MM.1S (cell line): ENCODE results near the gene TTC14.
"Not testable (repeated sequence)": the region's sequence is repeated elsewhere in the genome, so short reads cannot be mapped to it uniquely, and the experiment has no call there.

Experiments
- DNase-seq: peaks from one replicate; pipeline ENCODE4 v3.0.0-alpha.2; 2015
- H2AFZ ChIP-seq: fragments of 300-600 bp; sonication (generic); 2 replicates; pipeline ENCODE4 v1.6.0; 2016; ENCODE audit warnings: antibody characterized with exemption, low read length
- H3F3A ChIP-seq: fragments of 300-600 bp; sonication (generic); 2 replicates; pipeline ENCODE4 v1.6.1; 2016; ENCODE audit warnings: mild to moderate bottlenecking, antibody characterized with exemption, low read length, moderate library complexity, mixed read lengths; ENCODE audit not compliant: insufficient read depth
- H3K27ac ChIP-seq: fragments of 300-600 bp; sonication (generic); 2 replicates; pipeline ENCODE4 v1.5.1; 2016; ENCODE audit warnings: mild to moderate bottlenecking, low read length
- H3K27me3 ChIP-seq: fragments of 300-600 bp; sonication (generic); replicated peaks from 2 replicates; pipeline ENCODE4 v1.6.0; 2016; ENCODE audit warnings: low read length; ENCODE audit not compliant: insufficient read depth
- H3K36me3 ChIP-seq: fragments of 300-600 bp; sonication (generic); replicated peaks from 2 replicates; pipeline ENCODE4 v1.6.1; 2016; ENCODE audit warnings: mild to moderate bottlenecking, low read length, mixed read lengths; ENCODE audit not compliant: insufficient read depth
- H3K4me1 ChIP-seq: fragments of 300-600 bp; sonication (generic); 2 replicates; pipeline ENCODE4 v1.6.1; 2016; ENCODE audit warnings: low read length, mixed read lengths
- H3K4me2 ChIP-seq: fragments of 300-600 bp; sonication (generic); 2 replicates; pipeline ENCODE4 v1.6.0; 2016; ENCODE audit warnings: low read depth, low read length
- H3K4me3 ChIP-seq: fragments of 300-600 bp; sonication (generic); 2 replicates; pipeline ENCODE4 v1.5.1; 2016; ENCODE audit warnings: low read length, mixed read lengths
- H3K79me2 ChIP-seq: fragments of 300-600 bp; sonication (generic); 2 replicates; pipeline ENCODE4 v1.6.1; 2016; ENCODE audit warnings: mixed run types, low read length, mixed read lengths
- H3K9ac ChIP-seq: fragments of 300-600 bp; sonication (generic); 2 replicates; pipeline ENCODE4 v1.6.1; 2016; ENCODE audit warnings: low read length, mixed read lengths
- H3K9me2 ChIP-seq: fragments of 300-600 bp; sonication (generic); replicated peaks from 2 replicates; pipeline ENCODE4 v1.6.1; 2016; ENCODE audit warnings: mild to moderate bottlenecking, low read length, mixed read lengths; ENCODE audit not compliant: insufficient read depth
- H3K9me3 ChIP-seq: fragments of 300-600 bp; sonication (generic); replicated peaks from 2 replicates; pipeline ENCODE4 v1.6.1; 2016; ENCODE audit warnings: mild to moderate bottlenecking, low read length, mixed read lengths; ENCODE audit not compliant: insufficient read depth
- H4K20me1 ChIP-seq: fragments of 300-600 bp; sonication (generic); 2 replicates; pipeline ENCODE4 v1.6.1; 2016; ENCODE audit warnings: mild to moderate bottlenecking, low read length, moderate library complexity, mixed read lengths; ENCODE audit not compliant: insufficient read depth
- EZH2 ChIP-seq: fragments of 300-600 bp; sonication (generic); optimal IDR thresholded peaks from 2 replicates; pipeline ENCODE3; 2017; ENCODE audit warnings: low read depth, mild to moderate bottlenecking, antibody characterized with exemption, low read length, mixed read lengths
- EZH2phosphoT487 ChIP-seq: fragments of 300-600 bp; sonication (generic); IDR thresholded peaks from 2 replicates; pipeline ENCODE4 v1.6.1; 2018; ENCODE audit warnings: antibody characterized with exemption, low read length
- TF ChIP-seq, protein P1 (sequence below): fragments of 300-600 bp; sonication (generic); IDR thresholded peaks from 2 replicates; pipeline ENCODE4 v1.5.1; 2016; ENCODE audit warnings: antibody characterized with exemption, low read length, mixed read lengths

Gene TTC14

DNA sequence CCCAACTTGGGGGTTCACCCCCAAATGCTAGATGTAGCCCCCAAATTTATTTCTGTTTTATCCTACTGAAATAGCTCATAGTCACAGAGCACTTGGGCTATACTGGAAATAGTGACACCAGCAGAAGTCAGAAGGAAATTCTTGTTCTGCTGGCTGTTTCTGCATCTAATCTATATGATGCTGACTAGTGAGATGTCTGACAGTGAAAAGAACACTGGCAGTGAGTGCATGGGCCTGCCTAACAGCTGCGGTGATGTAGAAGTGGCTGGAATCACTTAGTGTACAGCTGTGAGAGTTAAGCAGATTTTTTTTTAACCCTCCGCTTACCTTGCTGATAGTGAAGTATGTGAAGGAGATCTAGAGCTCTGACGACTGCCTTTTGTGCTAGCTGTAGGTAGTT lies 14.0 kb downstream of the TTC14 start:
- Histone ChIP-seq H2AFZ (no peak overlapping the region), H3K4me1 (no peaks in the 10 kb centered on the region), H3K9ac (no peak overlapping the region), H3K27ac (no peak overlapping the region), H3K4me2 (no peak overlapping the region), H3K9me2 (no peaks in the 10 kb centered on the region), H3K36me3 (peaks cover 5% of the 10 kb centered on the region; the same call in 1 of the 2 replicates), H4K20me1 (no peaks in the 10 kb centered on the region), H3K27me3 (no peaks in the 10 kb centered on the region), H3K79me2 (no peaks in the 10 kb centered on the region), H3K4me3 (no peak overlapping the region), H3F3A (no peaks in the 10 kb centered on the region), H3K9me3 (no peaks in the 10 kb centered on the region)
- no peak for DNase-seq
- TF ChIP-seq, protein P1, sequence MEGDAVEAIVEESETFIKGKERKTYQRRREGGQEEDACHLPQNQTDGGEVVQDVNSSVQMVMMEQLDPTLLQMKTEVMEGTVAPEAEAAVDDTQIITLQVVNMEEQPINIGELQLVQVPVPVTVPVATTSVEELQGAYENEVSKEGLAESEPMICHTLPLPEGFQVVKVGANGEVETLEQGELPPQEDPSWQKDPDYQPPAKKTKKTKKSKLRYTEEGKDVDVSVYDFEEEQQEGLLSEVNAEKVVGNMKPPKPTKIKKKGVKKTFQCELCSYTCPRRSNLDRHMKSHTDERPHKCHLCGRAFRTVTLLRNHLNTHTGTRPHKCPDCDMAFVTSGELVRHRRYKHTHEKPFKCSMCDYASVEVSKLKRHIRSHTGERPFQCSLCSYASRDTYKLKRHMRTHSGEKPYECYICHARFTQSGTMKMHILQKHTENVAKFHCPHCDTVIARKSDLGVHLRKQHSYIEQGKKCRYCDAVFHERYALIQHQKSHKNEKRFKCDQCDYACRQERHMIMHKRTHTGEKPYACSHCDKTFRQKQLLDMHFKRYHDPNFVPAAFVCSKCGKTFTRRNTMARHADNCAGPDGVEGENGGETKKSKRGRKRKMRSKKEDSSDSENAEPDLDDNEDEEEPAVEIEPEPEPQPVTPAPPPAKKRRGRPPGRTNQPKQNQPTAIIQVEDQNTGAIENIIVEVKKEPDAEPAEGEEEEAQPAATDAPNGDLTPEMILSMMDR = no peak
- TF ChIP-seq EZH2 = no peak
- TF ChIP-seq EZH2phosphoT487 = no peak

DNA sequence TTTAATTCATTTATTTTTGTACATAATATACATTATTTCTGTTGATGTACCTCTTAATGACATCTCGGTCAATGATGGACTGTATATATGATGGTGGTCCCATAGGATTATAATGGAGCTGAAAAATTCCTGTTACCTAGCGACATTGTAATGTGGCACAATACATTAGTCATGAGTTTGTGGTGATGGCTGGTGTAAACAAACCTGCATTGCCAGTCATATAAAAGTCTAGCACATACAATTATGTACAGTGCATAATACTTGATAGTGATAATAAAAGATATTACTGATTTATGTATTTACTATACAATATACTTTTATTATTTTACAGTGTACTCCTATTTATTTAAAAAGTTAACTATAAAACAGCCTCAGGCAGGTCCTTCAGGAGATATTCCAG lies 15.1 kb downstream of the TTC14 start:
- Histone ChIP-seq H3K79me2 (no peaks in the 10 kb centered on the region), H3K36me3 (no peaks in the 10 kb centered on the region; the same call in 1 of the 2 replicates), H3K4me2 (no peak overlapping the region), H3K27ac (no peak overlapping the region), H3K27me3 (no peaks in the 10 kb centered on the region), H3K4me1 (no peaks in the 10 kb centered on the region), H2AFZ (no peak overlapping the region), H3K9me2 (no peaks in the 10 kb centered on the region), H3K9me3 (no peaks in the 10 kb centered on the region), H3K9ac (no peak overlapping the region), H4K20me1 (no peaks in the 10 kb centered on the region), H3K4me3 (no peak overlapping the region), H3F3A (no peaks in the 10 kb centered on the region)
- TF ChIP-seq EZH2 = no peak
- TF ChIP-seq, protein P1 = no peak
- no peak for TF ChIP-seq EZH2phosphoT487
- DNase-seq = no peak

DNA sequence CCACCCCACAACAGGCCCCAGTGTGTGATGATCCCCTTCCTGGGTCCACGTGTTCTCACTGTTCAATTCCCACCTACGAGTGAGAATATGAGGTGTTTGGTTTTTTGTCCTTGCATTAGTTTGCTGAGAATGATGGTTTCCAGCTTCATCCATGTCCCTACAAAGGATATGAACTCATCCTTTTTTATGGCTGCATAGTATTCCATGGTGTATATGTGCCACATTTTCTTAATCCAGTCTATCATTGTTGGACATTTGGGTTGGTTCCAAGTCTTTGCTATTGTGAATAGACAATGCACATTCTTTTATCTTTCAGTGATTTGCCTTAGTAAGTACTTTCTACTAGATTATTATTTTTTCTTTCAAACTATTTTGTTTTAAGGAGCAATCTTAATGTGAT lies 16.6 kb downstream of the TTC14 start:
- not testable (repeated sequence) for H2AFZ ChIP-seq, H3K9me3 ChIP-seq, H3K27ac ChIP-seq, H3F3A ChIP-seq, H3K4me2 ChIP-seq, H4K20me1 ChIP-seq, H3K79me2 ChIP-seq, H3K36me3 ChIP-seq, H3K4me3 ChIP-seq, DNase-seq, H3K27me3 ChIP-seq, H3K9ac ChIP-seq, H3K4me1 ChIP-seq, H3K9me2 ChIP-seq

DNA sequence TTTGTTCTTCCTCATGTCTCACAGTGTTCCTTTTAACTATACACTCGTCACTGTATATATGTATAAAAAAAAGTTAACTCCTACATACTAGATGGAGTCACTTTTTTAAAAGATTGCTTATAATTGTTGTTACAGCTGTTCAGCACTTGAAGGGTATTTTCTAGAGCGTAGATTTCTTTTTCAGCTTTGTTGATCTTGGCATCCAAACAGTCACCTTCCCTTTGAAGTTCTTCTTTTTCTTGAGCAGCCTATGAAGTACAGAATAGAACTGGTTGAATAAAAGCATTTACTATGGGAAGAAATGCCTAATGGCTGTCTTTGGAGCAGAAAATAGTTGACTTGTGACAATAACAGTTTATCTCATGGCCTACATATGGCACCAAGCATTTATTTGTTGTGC lies 17.8 kb downstream of the TTC14 start:
- Histone ChIP-seq H3K9me2 (no peaks in the 10 kb centered on the region), H3K4me2 (no peak overlapping the region), H3F3A (no peaks in the 10 kb centered on the region), H2AFZ (no peak overlapping the region), H3K4me1 (peaks cover 6% of the 10 kb centered on the region; the same call in 1 of the 2 replicates), H4K20me1 (no peaks in the 10 kb centered on the region), H3K9me3 (no peaks in the 10 kb centered on the region), H3K4me3 (no peak overlapping the region), H3K9ac (no peak overlapping the region), H3K79me2 (no peaks in the 10 kb centered on the region), H3K36me3 (no peaks in the 10 kb centered on the region), H3K27me3 (no peaks in the 10 kb centered on the region), H3K27ac (no peak overlapping the region)
- DNase-seq = no peak
- TF ChIP-seq, protein P1 = no peak
- TF ChIP-seq EZH2 = no peak
- TF ChIP-seq EZH2phosphoT487 = no peak
